Measurements from ENCODE around the gene SF3B3. TPM values are rescaled to one million over a fixed set of nuclear protein-coding genes. Genes with fewer than 3 reads are reported as not detected.

SF3B3 gene
- total and polyA plus RNA-seq, 2 of the 13 experiments (the other 11 are each of a cell fraction or from before 2014, with no cell fraction given): 157 to 500 TPM

DNA sequence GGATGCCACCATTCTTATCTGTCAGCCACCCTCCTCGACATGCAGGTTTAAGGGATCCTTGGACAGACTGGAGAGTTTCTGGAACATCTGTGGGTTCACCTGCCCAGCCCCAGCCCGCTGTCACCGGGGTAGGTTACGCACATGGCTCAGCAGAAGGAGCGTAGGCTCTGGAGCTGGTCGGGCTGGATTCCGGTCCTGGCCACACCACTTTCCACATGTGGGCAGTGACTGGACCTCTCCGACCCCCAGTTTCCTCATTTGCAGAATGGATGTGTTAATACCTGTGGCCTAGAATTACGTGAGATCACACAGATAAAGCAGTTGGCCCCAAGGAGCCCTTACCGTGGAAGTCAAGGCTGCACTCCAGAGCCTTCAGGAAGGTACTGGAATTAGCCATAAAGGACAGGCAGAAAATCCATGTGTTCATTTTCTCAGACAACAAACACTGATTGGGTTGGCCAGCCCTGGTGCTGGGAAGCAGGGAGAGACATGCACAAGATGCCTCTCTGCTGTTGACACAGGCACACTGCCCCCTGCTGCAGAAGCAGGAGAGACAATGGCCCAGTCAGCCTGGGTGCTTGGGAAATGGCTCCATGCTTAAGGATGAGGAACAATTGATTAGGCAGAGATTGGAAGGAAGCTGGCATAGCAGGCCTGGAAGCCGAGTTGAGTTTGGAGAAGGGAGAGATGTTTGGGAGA is 58.8 kb downstream of the SF3B3 start (continued):
- TF ChIP-seq, protein P1, sequence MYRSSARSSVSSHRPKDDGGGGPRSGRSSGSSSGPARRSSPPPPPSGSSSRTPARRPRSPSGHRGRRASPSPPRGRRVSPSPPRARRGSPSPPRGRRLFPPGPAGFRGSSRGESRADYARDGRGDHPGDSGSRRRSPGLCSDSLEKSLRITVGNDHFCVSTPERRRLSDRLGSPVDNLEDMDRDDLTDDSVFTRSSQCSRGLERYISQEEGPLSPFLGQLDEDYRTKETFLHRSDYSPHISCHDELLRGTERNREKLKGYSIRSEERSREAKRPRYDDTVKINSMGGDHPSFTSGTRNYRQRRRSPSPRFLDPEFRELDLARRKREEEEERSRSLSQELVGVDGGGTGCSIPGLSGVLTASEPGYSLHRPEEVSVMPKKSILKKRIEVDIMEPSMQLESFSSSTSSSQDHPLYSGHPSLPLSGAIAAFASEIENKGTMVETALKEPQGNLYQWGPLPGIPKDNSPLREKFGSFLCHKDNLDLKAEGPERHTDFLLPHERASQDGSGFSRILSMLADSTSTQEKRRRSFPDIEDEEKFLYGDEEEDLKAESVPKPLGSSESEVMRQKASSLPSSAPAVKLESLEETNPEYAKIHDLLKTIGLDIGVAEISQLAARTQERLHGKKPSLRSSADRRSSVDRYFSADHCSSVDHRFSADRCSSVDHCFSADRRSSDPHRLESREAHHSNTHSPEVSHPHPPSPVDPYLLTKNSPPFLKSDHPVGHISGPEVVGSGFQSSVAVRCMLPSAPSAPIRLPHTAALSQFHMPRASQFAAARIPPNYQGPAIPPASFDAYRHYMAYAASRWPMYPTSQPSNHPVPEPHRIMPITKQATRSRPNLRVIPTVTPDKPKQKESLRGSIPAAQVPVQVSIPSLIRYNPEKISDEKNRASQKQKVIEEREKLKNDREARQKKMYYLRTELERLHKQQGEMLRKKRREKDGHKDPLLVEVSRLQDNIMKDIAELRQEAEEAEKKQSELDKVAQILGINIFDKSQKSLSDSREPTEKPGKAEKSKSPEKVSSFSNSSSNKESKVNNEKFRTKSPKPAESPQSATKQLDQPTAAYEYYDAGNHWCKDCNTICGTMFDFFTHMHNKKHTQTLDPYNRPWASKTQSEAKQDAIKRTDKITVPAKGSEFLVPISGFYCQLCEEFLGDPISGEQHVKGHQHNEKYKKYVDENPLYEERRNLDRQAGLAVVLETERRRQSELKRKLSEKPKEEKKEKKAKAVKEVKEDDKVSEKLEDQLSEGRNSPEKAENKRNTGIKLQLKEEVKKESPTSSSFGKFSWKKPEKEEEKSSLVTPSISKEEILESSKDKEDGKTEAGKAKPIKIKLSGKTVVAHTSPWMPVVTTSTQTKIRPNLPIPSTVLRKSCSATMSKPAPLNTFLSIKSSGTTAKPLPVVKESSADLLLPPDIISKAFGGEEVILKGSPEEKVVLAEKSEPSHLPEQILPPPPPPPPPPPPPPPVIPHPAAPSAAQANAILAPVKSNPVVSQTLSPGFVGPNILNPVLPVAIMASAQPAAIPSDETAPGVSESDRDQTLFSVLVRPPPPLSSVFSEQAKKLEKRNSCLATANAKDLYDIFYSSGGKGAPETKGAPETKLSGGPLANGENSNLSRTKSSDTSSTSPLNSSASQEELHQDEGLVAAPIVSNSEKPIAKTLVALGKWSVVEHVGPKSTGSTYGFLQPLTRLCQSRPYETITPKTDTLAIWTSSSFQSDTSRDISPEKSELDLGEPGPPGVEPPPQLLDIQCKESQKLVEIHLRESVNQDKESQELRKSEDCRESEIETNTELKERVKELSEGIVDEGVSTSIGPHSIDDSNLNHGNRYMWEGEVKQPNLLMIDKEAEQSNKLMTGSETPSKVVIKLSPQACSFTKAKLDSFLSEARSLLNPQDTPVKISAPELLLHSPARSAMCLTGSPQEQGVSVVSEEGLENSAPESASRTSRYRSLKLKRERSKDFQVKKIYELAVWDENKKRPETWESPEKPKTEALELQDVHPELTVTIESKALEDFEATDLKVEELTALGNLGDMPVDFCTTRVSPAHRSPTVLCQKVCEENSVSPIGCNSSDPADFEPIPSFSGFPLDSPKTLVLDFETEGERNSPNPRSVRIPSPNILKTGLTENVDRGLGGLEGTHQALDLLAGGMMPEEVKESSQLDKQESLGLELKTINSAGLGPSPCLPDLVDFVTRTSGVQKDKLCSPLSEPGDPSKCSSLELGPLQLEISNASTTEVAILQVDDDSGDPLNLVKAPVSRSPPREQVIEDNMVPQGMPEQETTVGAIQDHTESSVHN (CRISPR knock-in tag; IDR thresholded peaks at IDR 0.05): no peak

DNA sequence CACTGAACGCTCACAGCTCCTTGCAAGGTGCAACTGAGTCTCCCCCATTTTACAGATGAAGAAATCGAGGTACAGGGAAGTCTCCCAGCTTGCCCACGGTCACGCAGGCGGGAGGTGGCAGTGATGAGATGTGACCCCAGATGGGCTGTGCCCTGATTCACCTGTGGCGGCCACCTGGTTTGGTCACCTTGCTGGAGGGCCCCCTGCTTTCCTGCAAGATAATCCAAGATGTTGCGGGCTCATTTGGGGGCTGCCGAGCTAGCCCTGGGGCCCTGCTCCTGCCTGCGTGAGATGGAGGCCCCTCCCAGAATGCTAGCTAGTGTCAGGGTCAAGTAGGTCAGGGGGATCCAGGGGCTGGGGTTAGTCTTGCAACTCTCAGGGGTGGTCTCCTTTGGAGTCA is 63.1 kb downstream of the SF3B3 start:
- Histone ChIP-seq H3K36me3 (replicated peaks in 1 of 2; ENCODE audit: control insufficient read depth in 1 of 2, insufficient read depth in 2 of 2, low read length in 2 of 2) (no peaks in the 10 kb centered on the region), H3K4me2 (ENCODE audit: low read depth, low read length) (no peak overlapping the region), H3K27me3 (ENCODE audit: control insufficient read depth in 1 of 2, insufficient read depth in 2 of 2, low read length in 2 of 2) (no peaks in the 10 kb centered on the region; a peak in 1 of 5 replicates), H4K20me1 (ENCODE audit: insufficient read depth, low read length) (no peaks in the 10 kb centered on the region), H3K4me1 (ENCODE audit: insufficient read depth, low read length) (peaks cover 25% of the 10 kb centered on the region), H3K9me3 (ENCODE audit: low read length) (no peaks in the 10 kb centered on the region), H3K27ac (ENCODE audit: extremely low read length, insufficient read depth, low read length) (no peak overlapping the region), H3K4me3 (replicated peaks in 1 of 3; ENCODE audit: insufficient read depth in 1 of 3, low read depth in 2 of 3, low read length in 3 of 3) (no peak overlapping the region), H2AFZ (ENCODE audit: low read length) (no peak overlapping the region), H3K79me2 (ENCODE audit: insufficient read depth, low read length) (no peaks in the 10 kb centered on the region), H3K9ac (ENCODE audit: insufficient read depth, low read depth, low read length) (no peak overlapping the region)
- intact Hi-C loops (cut with micrococcal nuclease; ENCODE audit: unreplicated experiment) (no loop called here), in situ Hi-C loops (cut with HindIII; ENCODE audit: extremely low pct_ligation_motif_present, low pct_unique_long_range_greater_than_20kb) (no loop called here)
- DNase-seq (ENCODE audit: low spot score) (no peak), ATAC-seq (no peak), FAIRE-seq (no peak)
- WGBS (ENCODE audit: low lambda C conversion rate): 36% methylated on average over 2 of the region's 9 CpGs
- TF ChIP-seq MIXL1 (CRISPR knock-in tag; IDR thresholded peaks at IDR 0.05) (no peak), ZNF629 (CRISPR knock-in tag; conservative IDR thresholded peaks at IDR 0.05) (peak; percentile 51), ZNF703 (CRISPR knock-in tag; IDR thresholded peaks at IDR 0.05; ENCODE audit: borderline replicate concordance) (no peak), SP4 (CRISPR knock-in tag; IDR thresholded peaks at IDR 0.05) (peak; percentile 17; the same call in 1 of the 2 replicates)
- POLR2A ChIA-PET: no interaction called here
- no TSS peak for BruUV-seq (replicated peaks)
- CTCF ChIA-PET (ENCODE audit: low intra/inter-chr PET ratio, low total read pairs): no interaction called here
